NCI-H526 (cell line): Measurements from ENCODE around the gene FAM161B.
"Not testable (repeated sequence)": the region's sequence is repeated elsewhere in the genome, so short reads cannot be mapped to it uniquely, and the experiment has no call there.

Experiments
- DNase-seq, 2 experiments: peaks; one replicate each; lab custom pipeline; 2025; lab: John Stamatoyannopoulos, UW

The FAM161B gene

GRCh38 chr14:73949752-73950734, at the start of gene FAM161B, which contains the start of gene COQ6:
FAM161B (minus strand) TSS chr14:73950094; CDS start chr14:73950026, 68 bp downstream.
COQ6 (plus strand) TSS chr14:73950302; CDS start chr14:73950333, 31 bp downstream.
- peak; percentile 95 to 98 for DNase-seq

- DNase-seq, result no peak
These were observed 48.8 kb upstream of the FAM161B start for GRCh38 chr14:73998726-73999125.

GRCh38 chr14:73997944-73998447, 48.1 kb upstream of the FAM161B start:
- no peak for DNase-seq

GRCh38 chr14:73997108-73997943, 47.4 kb upstream of the FAM161B start:
- DNase-seq, result no peak

GRCh38 chr14:73996731-73997107, 46.8 kb upstream of the FAM161B start:
- no peak for DNase-seq

GRCh38 chr14:73995977-73996378, 46.1 kb upstream of the FAM161B start:
- DNase-seq, result no peak

GRCh38 chr14:73994926-73995325, 45.0 kb upstream of the FAM161B start:
- DNase-seq, result not testable (repeated sequence)

GRCh38 chr14:73991092-73991491, 41.2 kb upstream of the FAM161B start:
- DNase-seq, result no peak

- not testable (repeated sequence) for DNase-seq
These were observed 38.8 kb upstream of the FAM161B start for GRCh38 chr14:73988656-73989055.

- no peak for DNase-seq
These were observed 38.2 kb upstream of the FAM161B start for GRCh38 chr14:73988065-73988464.

GRCh38 chr14:73977896-73978295, 28.0 kb upstream of the FAM161B start:
- DNase-seq, result no peak

GRCh38 chr14:73976125-73976524, 26.2 kb upstream of the FAM161B start:
- DNase-seq, result no peak

GRCh38 chr14:73973497-73973896, 23.6 kb upstream of the FAM161B start:
- no peak for DNase-seq

- peak in 1 of 2 experiments; percentile 1 for DNase-seq
These were observed 19.0 kb upstream of the FAM161B start for GRCh38 chr14:73968885-73969284.

- DNase-seq, result no peak
These were observed 15.3 kb upstream of the FAM161B start for GRCh38 chr14:73965216-73965615.

GRCh38 chr14:73961192-73961591, 11.3 kb upstream of the FAM161B start:
- DNase-seq, result no peak

GRCh38 chr14:73958591-73958990, 8.7 kb upstream of the FAM161B start:
- DNase-seq, result no peak

GRCh38 chr14:73955674-73956073, 5.8 kb upstream of the FAM161B start:
- no peak for DNase-seq

- no peak for DNase-seq
These were observed 3.8 kb upstream of the FAM161B start for GRCh38 chr14:73953731-73954130.

- no peak for DNase-seq
These were observed 4.7 kb downstream of the FAM161B start for GRCh38 chr14:73945159-73945670.

GRCh38 chr14:73944432-73945158, 5.3 kb downstream of the FAM161B start:
- DNase-seq, result no peak
